C4-2B (cell line): ENCODE measurements around the gene FOXJ3.

Experiments
- H3K27ac ChIP-seq: fragments of 450-650 bp; 2 replicates; pipeline ENCODE4 v1.5.1; 2017
- ZFX ChIP-seq: fragments of 450-650 bp; IDR thresholded peaks from 2 replicates; pipeline ENCODE4 v1.6.1; 2017
- TF ChIP-seq, protein P1 (sequence below): fragments of 450-650 bp; conservative IDR thresholded peaks from 2 replicates; pipeline ENCODE4 v1.5.1; 2017; ENCODE audit warnings: mild to moderate bottlenecking

Gene FOXJ3

DNA sequence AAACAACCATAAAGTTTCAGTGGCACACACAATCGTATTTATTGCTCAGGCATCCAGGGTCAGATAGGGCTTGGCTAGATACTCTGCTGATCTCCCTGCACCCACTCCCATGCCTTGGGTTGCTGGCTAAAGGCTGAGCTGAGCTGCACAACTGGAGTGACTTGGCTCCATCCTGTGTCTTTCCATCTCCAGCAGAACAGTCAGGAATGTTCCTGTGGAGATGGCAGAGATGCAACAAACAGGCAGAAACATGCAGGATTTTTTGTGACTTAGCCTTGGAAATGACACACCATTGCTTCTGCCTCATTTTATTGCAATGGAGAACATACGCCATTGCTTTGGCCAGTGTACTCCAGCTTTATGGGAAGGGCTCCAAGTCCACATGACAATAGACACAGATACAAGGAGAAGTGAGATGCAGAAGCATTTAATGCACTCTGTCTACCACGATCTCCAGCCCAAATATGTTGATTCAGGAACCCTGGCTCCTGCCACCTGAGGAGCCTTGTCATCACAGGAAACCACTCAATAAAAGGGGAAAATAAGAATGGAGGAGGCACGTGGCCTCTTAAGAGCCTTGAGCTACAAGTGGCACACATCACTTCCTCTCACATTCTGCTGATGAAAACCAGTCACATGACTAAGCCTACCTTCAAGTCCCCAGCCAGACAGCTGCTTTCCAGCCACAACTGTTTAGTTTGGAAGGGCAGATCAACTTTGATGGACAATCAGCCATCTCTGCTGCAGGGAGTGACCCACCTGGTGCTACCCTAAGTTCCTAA is 191.9 kb downstream of the FOXJ3 start:
- TF ChIP-seq, protein P1, sequence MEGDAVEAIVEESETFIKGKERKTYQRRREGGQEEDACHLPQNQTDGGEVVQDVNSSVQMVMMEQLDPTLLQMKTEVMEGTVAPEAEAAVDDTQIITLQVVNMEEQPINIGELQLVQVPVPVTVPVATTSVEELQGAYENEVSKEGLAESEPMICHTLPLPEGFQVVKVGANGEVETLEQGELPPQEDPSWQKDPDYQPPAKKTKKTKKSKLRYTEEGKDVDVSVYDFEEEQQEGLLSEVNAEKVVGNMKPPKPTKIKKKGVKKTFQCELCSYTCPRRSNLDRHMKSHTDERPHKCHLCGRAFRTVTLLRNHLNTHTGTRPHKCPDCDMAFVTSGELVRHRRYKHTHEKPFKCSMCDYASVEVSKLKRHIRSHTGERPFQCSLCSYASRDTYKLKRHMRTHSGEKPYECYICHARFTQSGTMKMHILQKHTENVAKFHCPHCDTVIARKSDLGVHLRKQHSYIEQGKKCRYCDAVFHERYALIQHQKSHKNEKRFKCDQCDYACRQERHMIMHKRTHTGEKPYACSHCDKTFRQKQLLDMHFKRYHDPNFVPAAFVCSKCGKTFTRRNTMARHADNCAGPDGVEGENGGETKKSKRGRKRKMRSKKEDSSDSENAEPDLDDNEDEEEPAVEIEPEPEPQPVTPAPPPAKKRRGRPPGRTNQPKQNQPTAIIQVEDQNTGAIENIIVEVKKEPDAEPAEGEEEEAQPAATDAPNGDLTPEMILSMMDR: no peak
- no peak for TF ChIP-seq ZFX
- no peak overlapping the region for H3K27ac ChIP-seq

DNA sequence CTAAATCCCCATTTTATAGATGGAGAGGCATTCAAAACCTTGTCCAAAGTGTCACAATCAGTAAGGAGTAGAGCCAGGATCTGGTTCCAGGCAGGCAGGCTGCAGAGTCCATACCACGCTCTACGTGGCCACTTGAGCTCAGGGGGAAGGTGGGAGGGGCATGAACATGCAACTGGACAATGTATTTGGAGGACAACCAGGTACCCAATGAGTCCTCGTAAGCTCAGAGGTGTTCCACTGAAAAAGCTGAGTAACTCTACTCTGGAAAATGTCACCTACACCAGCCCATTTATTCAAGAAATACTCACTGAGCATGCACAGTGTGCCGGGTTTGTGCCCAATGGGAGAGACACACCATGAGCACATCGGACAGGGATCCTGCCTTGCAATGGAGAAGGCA is 193.1 kb downstream of the FOXJ3 start:
- TF ChIP-seq, protein P1: no peak
- no peak for TF ChIP-seq ZFX
- no peak overlapping the region for H3K27ac ChIP-seq

DNA sequence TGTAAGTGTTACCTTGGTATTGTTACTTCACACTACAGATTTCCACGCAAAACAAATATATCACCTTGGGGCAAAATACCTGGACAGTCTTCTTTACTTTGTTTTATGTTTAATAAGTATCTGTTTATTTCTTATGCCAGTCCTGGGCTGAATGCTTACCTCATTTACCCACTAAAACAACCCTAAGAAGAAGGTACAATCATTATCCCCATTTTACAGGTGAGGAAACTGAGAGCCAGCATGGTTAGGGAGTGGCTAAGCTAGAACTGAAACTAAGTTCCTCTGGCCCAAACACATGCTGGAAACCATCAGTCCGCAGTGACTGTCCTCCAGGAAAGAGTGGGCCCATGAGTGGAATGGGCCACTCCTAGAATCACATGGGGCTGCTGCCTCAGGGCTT is 194.8 kb downstream of the FOXJ3 start:
- no peak for TF ChIP-seq ZFX
- TF ChIP-seq, protein P1: no peak
- no peak overlapping the region for H3K27ac ChIP-seq

DNA sequence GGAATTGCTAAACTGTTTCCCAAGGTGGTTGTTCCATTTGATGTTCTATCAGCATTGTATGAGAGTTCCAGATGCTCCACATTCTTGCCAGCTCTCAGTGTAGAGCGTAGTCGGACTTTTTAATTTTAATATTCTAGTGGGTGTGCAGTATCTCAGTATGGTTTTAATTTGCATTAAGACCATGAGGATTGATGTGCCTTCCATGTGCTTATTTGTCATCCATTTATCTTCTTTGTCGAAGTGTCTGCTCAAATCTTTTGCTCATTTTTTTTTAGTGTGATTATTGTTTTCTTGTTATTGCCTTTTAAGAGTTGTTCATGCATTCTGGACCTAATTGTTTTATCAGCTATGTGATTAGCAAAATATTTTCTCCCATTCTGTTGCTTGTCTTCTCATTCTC is 195.6 kb downstream of the FOXJ3 start:
- H3K27ac ChIP-seq: no peak overlapping the region
- TF ChIP-seq, protein P1: no peak
- no peak for TF ChIP-seq ZFX

DNA sequence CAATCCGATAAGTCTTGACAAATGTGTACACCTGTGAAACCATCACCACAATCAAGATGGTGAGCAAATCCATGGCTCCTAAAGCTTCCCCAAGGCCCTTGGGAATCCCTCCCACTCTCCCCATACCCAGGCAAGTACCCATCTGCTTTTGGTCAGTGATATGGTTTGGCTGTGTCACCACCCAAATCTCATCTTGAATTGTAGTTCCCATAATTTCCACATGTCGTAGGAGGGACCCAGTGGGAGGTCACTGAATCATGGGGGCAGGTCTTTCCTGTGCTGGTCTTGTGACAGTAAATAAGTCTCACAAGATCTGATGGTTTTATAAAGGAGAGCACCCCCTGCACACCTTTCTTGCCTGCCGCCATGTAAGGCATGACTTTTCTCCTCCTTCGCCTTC is 196.4 kb downstream of the FOXJ3 start:
- TF ChIP-seq ZFX: no peak
- TF ChIP-seq, protein P1: no peak

DNA sequence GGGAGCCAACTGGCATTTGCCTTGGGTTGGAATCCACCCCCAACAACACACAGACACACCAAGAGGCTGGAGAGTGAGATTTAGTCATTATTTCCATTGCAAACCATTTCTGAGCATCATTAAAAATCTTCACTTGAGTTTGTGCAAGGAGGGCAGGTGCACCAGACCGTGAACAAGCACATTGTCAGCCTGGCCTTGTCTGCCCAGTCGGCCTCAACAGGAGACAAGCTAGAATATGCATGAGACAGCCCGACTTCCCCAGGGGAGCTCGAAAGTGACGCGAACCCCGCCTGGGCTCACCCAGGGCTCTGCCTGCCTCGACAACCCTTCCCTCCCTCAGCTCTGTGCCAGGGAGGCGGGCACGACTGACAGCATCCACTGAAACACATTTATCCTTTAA is 197.3 kb downstream of the FOXJ3 start:
- no peak overlapping the region for H3K27ac ChIP-seq
- no peak for TF ChIP-seq ZFX
- TF ChIP-seq, protein P1: no peak

More for the DNA sequence above, 196.4 kb downstream of the FOXJ3 start:
- H3K27ac ChIP-seq: no peak overlapping the region

DNA sequence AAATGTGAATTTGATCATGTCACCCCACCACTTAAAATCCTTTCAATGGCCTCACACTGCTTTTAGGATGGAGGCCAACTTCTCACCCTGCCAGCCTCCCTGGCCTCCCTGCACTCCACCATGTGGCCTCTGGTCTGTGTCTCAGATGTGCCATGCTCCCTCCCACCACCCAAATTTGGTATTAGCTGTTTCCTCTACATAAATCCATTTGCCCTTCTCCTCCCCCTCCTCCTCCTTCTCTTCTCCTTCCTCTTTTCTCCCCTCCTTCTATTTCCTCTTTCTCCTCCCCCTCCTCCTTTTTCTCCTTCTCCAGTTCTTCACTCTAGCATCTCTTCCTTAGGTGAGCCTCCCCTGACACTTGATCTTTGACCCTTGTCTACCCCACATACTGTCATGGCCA is 198.6 kb downstream of the FOXJ3 start:
- no peak for TF ChIP-seq ZFX
- TF ChIP-seq, protein P1: no peak
- no peak overlapping the region for H3K27ac ChIP-seq
